Adrenal gland (tissue), 19 donors: ENCODE results near the gene KRT77. TPM values are rescaled to one million over a fixed set of nuclear protein-coding genes. Genes with fewer than 3 reads are reported as not detected.
"Not testable (repeated sequence)": the region's sequence is repeated elsewhere in the genome, so short reads cannot be mapped to it uniquely, and the experiment has no call there.

Experiments
- DNase-seq, 7 donors: peaks; one replicate each; pipeline ENCODE4 v3.0.0-alpha.2; 2019 to 2020
- H3K27ac ChIP-seq, 5 donors: fragments of 200-600 bp; sonication (generic) in 4 of 5; 1 replicate in 3 of 5; 2 replicates in 2 of 5; pipeline versions ENCODE4 v1.5.1 to v1.8.0; 2016 to 2020; ENCODE audit warnings: mild to moderate bottlenecking in 1 of 5
- H3K27me3 ChIP-seq: fragments of 200-600 bp; 2 replicates; pipeline ENCODE4 v1.8.0; 2021
- H3K36me3 ChIP-seq, 2 donors: fragments of 200-600 bp; replicated peaks in 1 of 2; 1 replicate in 1 of 2; 2 replicates in 1 of 2; pipeline versions ENCODE4 v1.5.1 to v1.8.0; 2018 to 2022
- H3K4me1 ChIP-seq, 2 donors: fragments of 200-600 bp; replicated peaks in 1 of 2; 1 replicate in 1 of 2; 2 replicates in 1 of 2; pipeline versions ENCODE4 v1.5.1 to v1.8.0; 2018 to 2021
- H3K4me3 ChIP-seq, 4 donors: fragments of 200-600 bp; sonication (generic) in 3 of 4; one replicate each; pipeline ENCODE4 v1.5.1; 2016 to 2018
- H3K9me3 ChIP-seq, 3 donors: fragments of 200-600 bp; sonication (generic) in 1 of 3; replicated peaks in 1 of 3; 1 replicate in 2 of 3; 2 replicates in 1 of 3; pipeline versions ENCODE4 v1.5.1 to v1.8.0; 2016 to 2021
- POLR2A ChIP-seq, 2 donors: fragments of 450-650 bp; IDR thresholded peaks; one replicate each; pipeline ENCODE4 v1.6.1; 2017; ENCODE audit warnings: antibody characterized with exemption in 2 of 2, mild to moderate bottlenecking in 2 of 2, moderate library complexity in 1 of 2
- WGBS, 4 donors: extraction: QIAGEN DNeasy Blood & Tissue Kit in 2 of 4; methylation state at CpG; one replicate each; pipeline versions ENCODE4 v1.1.5 to v1.1.7; 2013 to 2017; 5-methylcytosine and 5-hydroxymethylcytosine counted together
- intact Hi-C, 2 donors: fragments of 100-400 bp; cut with DNase I; formaldehyde crosslinking; loops; one replicate each; pipeline versions ENCODE4 v1.14.1 to v1.15.0; 2022 to 2023
- long read RNA-seq, 10 donors: library from polyadenylated mRNA in 3 of 10; unstranded in 2 of 10; stranded (forward) in 1 of 10; transcript quantifications; one replicate each; pipeline ENCODE4 v2.0.0 and lab custom pipeline, GENCODE V29; 2021 to 2026
- polyA plus RNA-seq, 3 donors: library from polyadenylated mRNA; stranded (reverse); fragments of 200-250 nt in 2 of 3; fragments of 350-450 nt in 1 of 3; fragmentation: Illumina TruSeq in 1 of 3; extraction: RNeasy Lipid Tissue Mini Kit (QIAGEN cat#74804) in 1 of 3; gene quantifications; one replicate each; pipeline ENCODE4 v1.2.3, GENCODE V29; 2013 to 2014
- total RNA-seq, 9 donors: library from RNA; depleted of rRNA in 4 of 9; stranded (reverse); fragments of >200 nt in 4 of 9; fragments of 120-200 nt in 1 of 9; fragmentation: NEBNext Ultra II Directional in 1 of 9; extraction: Animal tissue kit (Norgen Biotek cat#: 25700) in 1 of 9; gene quantifications; one replicate each; pipeline versions ENCODE4 v1.1.0 to v1.2.4, GENCODE V29; 2013 to 2023
- TF ChIP-seq, protein P1 (sequence below), 6 experiments: fragments of 450-650 bp in 4 of 6; fragments of 200-600 bp in 2 of 6; sonication (generic) in 1 of 6; IDR thresholded peaks; 1 replicate in 5 of 6; 2 replicates in 1 of 6; pipeline versions ENCODE4 v1.5.1 to v1.8.0; 2016 to 2021; ENCODE audit warnings: antibody characterized with exemption in 6 of 6, mild to moderate bottlenecking in 2 of 6, moderate library complexity in 1 of 6
- donor health status: healthy with polysubstance abuse.
- donor health status: Bipolar disorder and iron deficiency.
- donor health status: DM: yes; HTN: yes; CAD: no.
- donor health status: DM: no; HTN: no; CAD: no.
- donor health status: DM: no; HTN: no; CAD: no.
- donor health status: DM: yes; HTN: yes; CAD: no.

The KRT77 gene
- total RNA-seq (not detected), polyA plus RNA-seq (not detected)
- long read RNA-seq, donor 1: 0 reads
- long read RNA-seq, donor 2: 0 reads
- long read RNA-seq, donor 3: 0 reads
- long read RNA-seq, donor 4: 0 reads
- long read RNA-seq, donor 5: 0 reads
- long read RNA-seq, donor 6: 0 reads
- long read RNA-seq, donor 7: 0 reads
- long read RNA-seq, donor 8: 0 reads
- long read RNA-seq, donor 9: 0 reads
- long read RNA-seq, donor 10: 0 reads

DNA sequence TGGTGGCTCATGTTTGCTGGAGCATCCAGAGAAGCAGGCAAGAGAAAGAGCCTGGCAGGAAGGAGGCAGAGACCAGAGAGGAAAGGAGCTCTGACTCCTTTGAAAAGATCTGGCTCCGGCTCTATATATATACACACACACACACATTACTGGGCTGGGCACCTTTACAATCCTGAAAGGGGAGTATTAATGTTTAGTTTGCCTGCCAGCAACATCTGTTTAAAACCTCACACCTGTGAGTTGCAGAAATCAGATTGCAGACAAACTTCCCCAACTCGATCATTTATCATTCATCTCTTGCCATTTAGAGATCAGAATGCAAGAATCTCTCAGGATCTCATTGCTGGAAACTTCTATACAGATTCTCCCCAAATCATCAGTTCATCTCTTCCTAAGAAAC is at the start of gene KRT77:
Gene KRT77 (minus strand): TSS at position 101 of the 400 bp plus-strand sequence. CDS start 90 bp downstream, at position 11.
- no peak within 1 kb of the TSS for H3K4me3 ChIP-seq
- H3K27ac ChIP-seq: no peak within 1 kb of the TSS
- intact Hi-C loops: no loop called here
- 67 to 87% (median 84%) methylated on average over 2 of the region's 2 CpGs for WGBS, 4 donors
- H3K27me3 ChIP-seq: peaks cover 3% of the 10 kb centered on the region
- DNase-seq: no peak
- H3K36me3 ChIP-seq: no peaks in the 10 kb centered on the region
- H3K4me1 ChIP-seq: no peaks in the 10 kb centered on the region
- TF ChIP-seq, protein P1, sequence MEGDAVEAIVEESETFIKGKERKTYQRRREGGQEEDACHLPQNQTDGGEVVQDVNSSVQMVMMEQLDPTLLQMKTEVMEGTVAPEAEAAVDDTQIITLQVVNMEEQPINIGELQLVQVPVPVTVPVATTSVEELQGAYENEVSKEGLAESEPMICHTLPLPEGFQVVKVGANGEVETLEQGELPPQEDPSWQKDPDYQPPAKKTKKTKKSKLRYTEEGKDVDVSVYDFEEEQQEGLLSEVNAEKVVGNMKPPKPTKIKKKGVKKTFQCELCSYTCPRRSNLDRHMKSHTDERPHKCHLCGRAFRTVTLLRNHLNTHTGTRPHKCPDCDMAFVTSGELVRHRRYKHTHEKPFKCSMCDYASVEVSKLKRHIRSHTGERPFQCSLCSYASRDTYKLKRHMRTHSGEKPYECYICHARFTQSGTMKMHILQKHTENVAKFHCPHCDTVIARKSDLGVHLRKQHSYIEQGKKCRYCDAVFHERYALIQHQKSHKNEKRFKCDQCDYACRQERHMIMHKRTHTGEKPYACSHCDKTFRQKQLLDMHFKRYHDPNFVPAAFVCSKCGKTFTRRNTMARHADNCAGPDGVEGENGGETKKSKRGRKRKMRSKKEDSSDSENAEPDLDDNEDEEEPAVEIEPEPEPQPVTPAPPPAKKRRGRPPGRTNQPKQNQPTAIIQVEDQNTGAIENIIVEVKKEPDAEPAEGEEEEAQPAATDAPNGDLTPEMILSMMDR (IDR thresholded peaks at IDR 0.05): no peak
- TF ChIP-seq POLR2A (IDR thresholded peaks at IDR 0.05): no peak
- H3K9me3 ChIP-seq: no peaks in the 10 kb centered on the region

DNA sequence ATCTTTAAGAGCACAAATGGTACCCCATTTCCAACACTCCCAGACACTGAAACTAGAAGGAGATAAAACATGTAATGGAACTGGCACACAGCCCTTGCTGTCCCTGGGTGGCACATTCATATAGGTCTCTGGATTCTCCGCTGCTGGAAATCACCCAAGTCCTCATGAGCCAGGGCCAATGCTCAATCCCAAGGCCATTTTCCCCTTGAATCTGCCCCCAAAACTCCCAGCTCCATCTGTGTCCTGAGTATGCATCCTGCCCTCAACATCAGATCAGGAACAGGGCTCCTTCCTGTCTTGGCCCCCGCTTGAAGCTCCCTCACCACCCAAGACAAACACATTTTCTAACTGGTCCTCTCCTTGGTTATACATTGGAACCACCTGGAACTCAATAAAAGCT is 49.2 kb upstream of the KRT77 start:
- DNase-seq: no peak

DNA sequence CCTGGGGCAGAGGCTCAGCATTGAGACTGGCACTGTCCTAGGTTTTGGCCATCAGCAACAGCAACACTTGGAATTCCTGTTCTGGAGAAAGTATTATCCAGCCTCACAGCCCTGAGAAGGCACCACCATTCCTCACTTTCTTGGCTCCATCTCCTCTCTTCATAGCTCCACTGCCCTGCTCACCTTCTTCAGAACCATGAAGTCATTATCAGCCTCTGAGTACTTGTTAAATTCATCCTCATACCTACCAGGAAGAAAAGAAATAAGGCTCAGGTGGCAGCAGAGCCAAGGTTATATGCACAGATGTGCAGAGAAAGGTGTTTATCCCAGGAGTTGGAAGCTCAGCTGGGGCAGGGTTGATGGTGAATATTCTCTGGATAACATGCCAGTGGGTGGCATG is 48.5 kb upstream of the KRT77 start:
- Histone ChIP-seq H3K9me3 (no peaks in the 10 kb centered on the region), H3K4me3 (no peak overlapping the region), H3K4me1 (no peaks in the 10 kb centered on the region), H3K36me3 (no peaks in the 10 kb centered on the region), H3K27ac (no peak overlapping the region), H3K27me3 (peaks cover 19% of the 10 kb centered on the region)
- TF ChIP-seq POLR2A (IDR thresholded peaks at IDR 0.05): no peak
- TF ChIP-seq, protein P1 (IDR thresholded peaks at IDR 0.05): no peak
- DNase-seq: no peak
- intact Hi-C loops: no loop called here

More for the DNA sequence above, 49.2 kb upstream of the KRT77 start:
- Histone ChIP-seq H3K4me1 (no peaks in the 10 kb centered on the region), H3K36me3 (no peaks in the 10 kb centered on the region), H3K4me3 (no peak overlapping the region), H3K27me3 (peaks cover 12% of the 10 kb centered on the region), H3K27ac (no peak overlapping the region), H3K9me3 (no peaks in the 10 kb centered on the region)
- intact Hi-C loops: no loop called here
- no peak for TF ChIP-seq POLR2A (IDR thresholded peaks at IDR 0.05)
- TF ChIP-seq, protein P1 (IDR thresholded peaks at IDR 0.05): no peak
- WGBS, 4 donors: 73 to 87% (median 82%) methylated on average over 2 of the region's 2 CpGs

DNA sequence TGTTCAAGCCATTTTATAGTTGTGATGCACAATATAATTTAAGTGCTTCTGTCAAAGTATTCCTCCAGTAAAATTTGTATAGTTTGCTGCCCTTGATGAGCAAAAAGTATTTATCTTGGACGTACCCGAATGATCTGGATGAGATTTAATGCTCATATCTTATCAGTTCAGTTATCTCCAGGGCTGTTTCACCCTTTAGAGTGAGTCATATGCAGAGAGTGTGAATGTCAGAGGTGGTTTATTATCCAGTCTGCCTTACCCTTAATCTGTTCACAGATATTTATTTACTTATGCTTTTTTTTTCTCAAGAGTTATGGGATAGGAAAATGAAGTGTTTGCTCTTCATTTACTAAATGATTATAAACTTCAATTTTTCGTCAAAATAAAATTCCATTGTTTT is 47.2 kb upstream of the KRT77 start:
- H3K4me1 ChIP-seq, H3K27ac ChIP-seq, DNase-seq, intact Hi-C loops, H3K4me3 ChIP-seq, H3K36me3 ChIP-seq, H3K9me3 ChIP-seq: not testable (repeated sequence)
- 31 to 44% (median 36%) methylated on average over 3 of the region's 3 CpGs for WGBS, 4 donors
- H3K27me3 ChIP-seq: peaks cover 24% of the 10 kb centered on the region

DNA sequence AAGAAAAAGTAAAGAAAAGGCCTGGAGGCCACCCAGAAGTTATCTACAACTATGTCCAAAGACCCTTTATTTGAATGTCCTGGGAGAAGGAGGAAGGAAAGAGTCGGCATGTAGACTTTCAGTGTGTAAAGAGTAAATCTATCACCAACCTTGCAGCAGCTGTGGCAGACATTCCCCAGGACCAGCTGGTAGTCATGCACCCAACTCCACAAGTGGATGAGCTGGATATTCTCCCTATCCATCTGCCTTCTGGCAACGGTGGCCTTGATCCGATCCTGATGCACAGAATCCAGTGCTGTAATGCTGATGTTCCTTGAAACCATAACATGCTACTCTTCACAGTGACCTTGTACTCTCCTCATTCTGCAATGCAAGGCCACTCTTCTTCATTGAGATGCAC is 46.5 kb upstream of the KRT77 start:
- no peak for DNase-seq
- no peak overlapping the region for H3K4me3 ChIP-seq
- no peaks in the 10 kb centered on the region for H3K4me1 ChIP-seq
- intact Hi-C loops: no loop called here
- 68 to 78% (median 72%) methylated on average over 3 of the region's 3 CpGs for WGBS, 4 donors
- no peaks in the 10 kb centered on the region for H3K36me3 ChIP-seq
- no peaks in the 10 kb centered on the region for H3K9me3 ChIP-seq
- peaks cover 30% of the 10 kb centered on the region for H3K27me3 ChIP-seq
- H3K27ac ChIP-seq: no peak overlapping the region
- TF ChIP-seq, protein P1 (IDR thresholded peaks at IDR 0.05): no peak
- TF ChIP-seq POLR2A (IDR thresholded peaks at IDR 0.05): no peak
